Activated CD4-positive, alpha-beta T cell treated with anti-CD3 and anti-CD28 coated beads, Interleukin-2, amount 50 U/mL, for 48 hours (primary cell): ENCODE measurements around the gene RAB3D.
"Not testable (repeated sequence)": the region's sequence is repeated elsewhere in the genome, so short reads cannot be mapped to it uniquely, and the experiment has no call there.

Experiments used
- DNase-seq, 2 experiments: peaks; one replicate each; pipeline ENCODE4 v3.0.0-alpha.2; 2020

The RAB3D gene

GRCh38 chr19:11365557-11366117, 26.2 kb upstream of the RAB3D start:
- DNase-seq: no peak

- no peak for DNase-seq
Observed at GRCh38 chr19:11364935-11365334, 25.5 kb upstream of the RAB3D start.

GRCh38 chr19:11364296-11364904, 24.9 kb upstream of the RAB3D start:
- no peak for DNase-seq

- no peak for DNase-seq
Observed at GRCh38 chr19:11363881-11364280, 24.4 kb upstream of the RAB3D start.

- no peak for DNase-seq
Observed at GRCh38 chr19:11361771-11362731, 22.6 kb upstream of the RAB3D start.

GRCh38 chr19:11361037-11361770, 21.7 kb upstream of the RAB3D start:
- DNase-seq: peak; percentile 32 to 50

- no peak for DNase-seq
Observed at GRCh38 chr19:11359421-11359820, 20.0 kb upstream of the RAB3D start.

- no peak for DNase-seq
Observed at GRCh38 chr19:11356676-11357550, 17.5 kb upstream of the RAB3D start.

- DNase-seq: no peak
Observed at GRCh38 chr19:11356074-11356397, 16.6 kb upstream of the RAB3D start.

GRCh38 chr19:11355160-11356073, 16.0 kb upstream of the RAB3D start, which contains the start of gene PLPPR2:
TSS of gene PLPPR2 (plus strand) at chr19:11355432. CDS start at chr19:11357674, 2,242 bp downstream.
- DNase-seq: peak; percentile 88 to 89

- not testable (repeated sequence) for DNase-seq
Observed at GRCh38 chr19:11354102-11354501, 14.6 kb upstream of the RAB3D start.

- no peak for DNase-seq
Observed at GRCh38 chr19:11349171-11349570, 9.7 kb upstream of the RAB3D start.

GRCh38 chr19:11347546-11348039, 8.1 kb upstream of the RAB3D start:
- no peak for DNase-seq

GRCh38 chr19:11346104-11346940, 6.9 kb upstream of the RAB3D start, which contains the start of the genes CCDC159 and TMEM205:
TSS of gene CCDC159 (plus strand) at chr19:11346519. CDS start at chr19:11346607, 88 bp downstream.
TSS of gene TMEM205 (minus strand) at chr19:11346268. CDS start at chr19:11345619, 649 bp downstream.
- DNase-seq: peak; percentile 99

- DNase-seq: no peak
Observed at GRCh38 chr19:11345122-11345803, 5.8 kb upstream of the RAB3D start.

- DNase-seq: no peak
Observed at GRCh38 chr19:11342429-11342828, 3.0 kb upstream of the RAB3D start.

GRCh38 chr19:11340099-11340467, 626 bp upstream of the RAB3D start:
- DNase-seq: not testable (repeated sequence)

GRCh38 chr19:11338569-11339253, 746 bp downstream of the RAB3D start:
- DNase-seq: no peak
